Measurements from ENCODE around the gene FAM107B. TPM values are rescaled to one million over a fixed set of nuclear protein-coding genes. Genes with fewer than 3 reads are reported as not detected.

FAM107B gene
- total RNA-seq, 1 donor from 2014 or later: 286 TPM

GRCh38 chr10:14772399-14772798, 2.3 kb downstream of the FAM107B start:
- no peak for TF ChIP-seq CTCF (IDR thresholded peaks at IDR 0.05)
- no peak for ATAC-seq (ENCODE audit: low read depth)
- intact Hi-C loops (cut with micrococcal nuclease): no loop called here
- no peak for DNase-seq
- ChIA-PET CTCF (no interaction called here), POLR2A (no interaction called here)
- Mint-ChIP-seq H3K27me3 (no peaks in the 10 kb centered on the region), H3K27ac (no peak overlapping the region), H3K4me1 (peaks cover 4% of the 10 kb centered on the region), H3K36me3 (ENCODE audit: low read depth) (no peaks in the 10 kb centered on the region), H3K9me3 (no peaks in the 10 kb centered on the region), H3K4me3 (no peak overlapping the region)

- POLR2A ChIA-PET: interaction anchor here (0.7 kb wide), 1 partner anchor 11 kb away, joined by 8 read pairs; no protein-coding TSS in a partner anchor
- CTCF ChIA-PET: no interaction called here
Observed at GRCh38 chr10:14770927-14771326, 3.8 kb downstream of the FAM107B start.

GRCh38 chr10:14761372-14761771, 13.3 kb downstream of the FAM107B start:
- Mint-ChIP-seq H3K9me3 (no peaks in the 10 kb centered on the region), H3K4me3 (peak overlapping the region; percentile 64), H3K4me1 (peaks cover 37% of the 10 kb centered on the region), H3K27me3 (no peaks in the 10 kb centered on the region), H3K36me3 (ENCODE audit: low read depth) (no peaks in the 10 kb centered on the region), H3K27ac (peak overlapping the region; percentile 67)
- intact Hi-C loops (cut with micrococcal nuclease): loop anchor here (1.0 kb wide), 1 partner anchor 18 kb away; no protein-coding TSS in a partner anchor
- DNase-seq (no peak), ATAC-seq (ENCODE audit: low read depth) (peak; percentile 87)
- POLR2A ChIA-PET: interaction anchor here (0.5 to 1.9 kb wide), 13 partner anchors 10 to 218 kb away, joined by 3 to 13 read pairs (median 4); partner anchors contain the start of genes CDNF, HSPA14 and MSANTD7
- CTCF ChIA-PET: interaction anchor here (1.3 kb wide), 1 partner anchor 19 kb away, joined by 3 read pairs; no protein-coding TSS in a partner anchor
- TF ChIP-seq CTCF (IDR thresholded peaks at IDR 0.05): no peak

More at GRCh38 chr10:14770927-14771326, 3.8 kb downstream of the FAM107B start:
- peaks cover 12% of the 10 kb centered on the region for H3K4me1 Mint-ChIP-seq
- DNase-seq: no peak
- no peak for TF ChIP-seq CTCF (IDR thresholded peaks at IDR 0.05)
- H3K9me3 Mint-ChIP-seq: no peaks in the 10 kb centered on the region
- no peaks in the 10 kb centered on the region for H3K36me3 Mint-ChIP-seq (ENCODE audit: low read depth)
- no peaks in the 10 kb centered on the region for H3K27me3 Mint-ChIP-seq
- H3K27ac Mint-ChIP-seq: no peak overlapping the region
- intact Hi-C loops (cut with micrococcal nuclease): no loop called here
- H3K4me3 Mint-ChIP-seq: no peak overlapping the region
- ATAC-seq (ENCODE audit: low read depth): no peak

GRCh38 chr10:14758994-14759664, 15.6 kb downstream of the FAM107B start:
- H3K4me3 Mint-ChIP-seq: no peak overlapping the region
- ATAC-seq (ENCODE audit: low read depth): no peak
- peaks cover 33% of the 10 kb centered on the region for H3K4me1 Mint-ChIP-seq
- TF ChIP-seq CTCF (IDR thresholded peaks at IDR 0.05): no peak
- no peak overlapping the region for H3K27ac Mint-ChIP-seq
- ChIA-PET CTCF (no interaction called here), POLR2A (interaction anchor here (0.6 kb wide), 1 partner anchor 200 kb away, joined by 3 read pairs; no protein-coding TSS in a partner anchor)
- no peaks in the 10 kb centered on the region for H3K36me3 Mint-ChIP-seq (ENCODE audit: low read depth)
- H3K9me3 Mint-ChIP-seq: no peaks in the 10 kb centered on the region
- no peak for DNase-seq
- intact Hi-C loops (cut with micrococcal nuclease): no loop called here
- no peaks in the 10 kb centered on the region for H3K27me3 Mint-ChIP-seq

- Mint-ChIP-seq H3K9me3 (no peaks in the 10 kb centered on the region), H3K4me3 (no peak overlapping the region), H3K4me1 (peaks cover 35% of the 10 kb centered on the region), H3K27ac (no peak overlapping the region), H3K27me3 (no peaks in the 10 kb centered on the region), H3K36me3 (ENCODE audit: low read depth) (no peaks in the 10 kb centered on the region)
- intact Hi-C loops (cut with micrococcal nuclease): no loop called here
- ChIA-PET POLR2A (interaction anchor here (0.6 kb wide), 1 partner anchor 199 kb away, joined by 3 read pairs; no protein-coding TSS in a partner anchor), CTCF (no interaction called here)
- ATAC-seq (ENCODE audit: low read depth) (no peak), DNase-seq (no peak)
- no peak for TF ChIP-seq CTCF (IDR thresholded peaks at IDR 0.05)
Observed at GRCh38 chr10:14758451-14758850, 16.2 kb downstream of the FAM107B start.

Measured in activated B cell treated with CpG ODN at 0.5 μM for 24 hours (primary cell).